GM19328 (cell line): ENCODE results near the gene NDUFC1.

ENCODE experiments used
- ATAC-seq: cut with Tn5 transposase; IDR thresholded peaks from one replicate; pipeline ENCODE4 v1.9.1; 2021; ENCODE audit warnings: mild to moderate bottlenecking, moderate library complexity; ENCODE audit not compliant: unreplicated experiment

NDUFC1 gene

GRCh38 chr4:139253046-139253445 is 49.2 kb downstream of the NDUFC1 start:
- no peak for ATAC-seq

GRCh38 chr4:139247700-139248238 is 54.5 kb downstream of the NDUFC1 start:
- no peak for ATAC-seq

GRCh38 chr4:139247241-139247640 is 55.0 kb downstream of the NDUFC1 start:
- no peak for ATAC-seq

GRCh38 chr4:139246166-139246565 is 56.1 kb downstream of the NDUFC1 start:
- ATAC-seq = no peak

- ATAC-seq = no peak
Measured at GRCh38 chr4:139245590-139245989, 56.7 kb downstream of the NDUFC1 start.

- ATAC-seq = no peak
Measured at GRCh38 chr4:139243448-139244365, 58.6 kb downstream of the NDUFC1 start.

GRCh38 chr4:139242511-139243051 is 59.7 kb downstream of the NDUFC1 start:
- no peak for ATAC-seq

GRCh38 chr4:139241784-139242151 is 60.5 kb downstream of the NDUFC1 start:
- no peak for ATAC-seq

GRCh38 chr4:139241086-139241783 is 61.0 kb downstream of the NDUFC1 start:
- no peak for ATAC-seq
